PC-9 (cell line): ENCODE measurements around the gene KCNK10. TPM values are rescaled to one million over a fixed set of nuclear protein-coding genes. Genes with fewer than 3 reads are reported as not detected.

Experiments
- BruUV-seq: library from RNA; stranded (reverse); fragments of 400-500 nt; replicated peaks from 2 replicates; lab custom pipeline; 2021; lab: Mats Ljungman, UMichigan
- CTCF ChIA-PET: fragments of 300-600 bp; sonication (Branson Sonifier 250); formaldehyde crosslinking; loops from one replicate; lab custom pipeline; 2022; ENCODE audit warnings: antibody characterized with exemption; lab: Charles Lee
- POLR2A ChIA-PET: fragments of 300-600 bp; sonication (Branson Sonifier 250); formaldehyde crosslinking; loops from one replicate; lab custom pipeline; 2022; ENCODE audit warnings: antibody characterized with exemption; ENCODE audit not compliant: unreplicated experiment; lab: Charles Lee
- DNase-seq, 2 experiments: peaks; one replicate each; pipeline versions ENCODE4 v3.0.0 to v3.0.0-alpha.2; 2015 to 2022; ENCODE audit warnings: mixed read lengths in 1 of 2
- H2AFZ ChIP-seq: fragments of 200-600 bp; sonication (generic); 2 replicates; pipeline ENCODE4 v1.8.1; 2017; ENCODE audit warnings: antibody characterized with exemption
- H3F3A ChIP-seq: fragments of 200-600 bp; sonication (generic); 2 replicates; pipeline ENCODE4 v1.8.1; 2017; ENCODE audit warnings: antibody characterized with exemption, mild to moderate bottlenecking, low read depth; ENCODE audit not compliant: insufficient read depth
- H3K27ac ChIP-seq: fragments of 200-600 bp; sonication (generic); 2 replicates; pipeline ENCODE4 v1.6.1; 2016; ENCODE audit warnings: mixed run types
- H3K27me3 ChIP-seq: fragments of 200-600 bp; sonication (generic); 2 replicates; pipeline ENCODE4 v1.6.1; 2016; ENCODE audit warnings: low read depth, mixed run types; ENCODE audit not compliant: insufficient read depth
- H3K36me3 ChIP-seq: fragments of 200-600 bp; sonication (generic); 2 replicates; pipeline ENCODE4 v1.6.1; 2016; ENCODE audit warnings: low read depth, mixed run types
- H3K4me1 ChIP-seq: fragments of 200-600 bp; sonication (generic); replicated peaks from 2 replicates; pipeline ENCODE4 v1.6.1; 2016; ENCODE audit warnings: mixed run types; ENCODE audit not compliant: insufficient read depth
- H3K4me2 ChIP-seq: fragments of 200-600 bp; sonication (generic); 2 replicates; pipeline ENCODE4 v1.6.1; 2017; ENCODE audit warnings: mixed run types
- H3K4me3 ChIP-seq: fragments of 200-600 bp; sonication (generic); 2 replicates; pipeline ENCODE4 v1.6.1; 2016; ENCODE audit warnings: mixed run types
- H3K79me2 ChIP-seq: fragments of 200-600 bp; sonication (generic); 2 replicates; pipeline ENCODE4 v1.6.1; 2017; ENCODE audit warnings: low read depth, mixed run types
- H3K9me2 ChIP-seq: fragments of 200-600 bp; sonication (generic); 2 replicates; pipeline ENCODE4 v1.8.1; 2017; ENCODE audit warnings: mild to moderate bottlenecking; ENCODE audit not compliant: insufficient read depth
- H3K9me3 ChIP-seq: fragments of 200-600 bp; sonication (generic); 2 replicates; pipeline ENCODE4 v1.8.1; 2016; ENCODE audit warnings: low read depth; ENCODE audit not compliant: insufficient read depth
- H4K20me1 ChIP-seq: fragments of 200-600 bp; sonication (generic); 2 replicates; pipeline ENCODE4 v1.8.1; 2017; ENCODE audit not compliant: insufficient read depth
- EZH2 ChIP-seq: fragments of 200-600 bp; sonication (generic); IDR thresholded peaks from 2 replicates; pipeline ENCODE4 v1.8.0; 2017; ENCODE audit warnings: antibody characterized with exemption, low read depth
- intact Hi-C: fragments of 100-400 bp; cut with micrococcal nuclease; formaldehyde crosslinking; loops from one replicate; pipeline ENCODE4 v1.10.0; 2022; ENCODE audit not compliant: unreplicated experiment
- total RNA-seq: library from RNA; stranded (reverse); gene quantifications from 2 replicates; pipeline ENCODE4 v1.2.3, GENCODE V29; 2021
- TF ChIP-seq, protein P1 (sequence below): fragments of 200-600 bp; sonication (generic); conservative IDR thresholded peaks from 2 replicates; pipeline ENCODE4 v1.6.1; 2017; ENCODE audit warnings: mixed run types, antibody characterized with exemption, mild to moderate bottlenecking, moderate library complexity

KCNK10 gene
- total RNA-seq, 1 experiment from 2014 or later = not detected

GRCh38 chr14:88209273-88209672, 113.8 kb downstream of the KCNK10 start:
- Histone ChIP-seq H3K9me2 (no peaks in the 10 kb centered on the region), H2AFZ (no peak overlapping the region), H4K20me1 (no peaks in the 10 kb centered on the region), H3K27ac (no peak overlapping the region), H3F3A (no peaks in the 10 kb centered on the region), H3K4me2 (no peak overlapping the region), H3K4me1 (no peaks in the 10 kb centered on the region), H3K79me2 (no peaks in the 10 kb centered on the region), H3K9me3 (no peaks in the 10 kb centered on the region), H3K27me3 (peaks cover 13% of the 10 kb centered on the region), H3K36me3 (no peaks in the 10 kb centered on the region), H3K4me3 (no peak overlapping the region)
- POLR2A ChIA-PET = no interaction called here
- no peak for DNase-seq
- no peak for TF ChIP-seq EZH2
- TF ChIP-seq, protein P1, sequence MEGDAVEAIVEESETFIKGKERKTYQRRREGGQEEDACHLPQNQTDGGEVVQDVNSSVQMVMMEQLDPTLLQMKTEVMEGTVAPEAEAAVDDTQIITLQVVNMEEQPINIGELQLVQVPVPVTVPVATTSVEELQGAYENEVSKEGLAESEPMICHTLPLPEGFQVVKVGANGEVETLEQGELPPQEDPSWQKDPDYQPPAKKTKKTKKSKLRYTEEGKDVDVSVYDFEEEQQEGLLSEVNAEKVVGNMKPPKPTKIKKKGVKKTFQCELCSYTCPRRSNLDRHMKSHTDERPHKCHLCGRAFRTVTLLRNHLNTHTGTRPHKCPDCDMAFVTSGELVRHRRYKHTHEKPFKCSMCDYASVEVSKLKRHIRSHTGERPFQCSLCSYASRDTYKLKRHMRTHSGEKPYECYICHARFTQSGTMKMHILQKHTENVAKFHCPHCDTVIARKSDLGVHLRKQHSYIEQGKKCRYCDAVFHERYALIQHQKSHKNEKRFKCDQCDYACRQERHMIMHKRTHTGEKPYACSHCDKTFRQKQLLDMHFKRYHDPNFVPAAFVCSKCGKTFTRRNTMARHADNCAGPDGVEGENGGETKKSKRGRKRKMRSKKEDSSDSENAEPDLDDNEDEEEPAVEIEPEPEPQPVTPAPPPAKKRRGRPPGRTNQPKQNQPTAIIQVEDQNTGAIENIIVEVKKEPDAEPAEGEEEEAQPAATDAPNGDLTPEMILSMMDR = no peak
- no TSS peak for BruUV-seq
- intact Hi-C loops = no loop called here
- CTCF ChIA-PET = no interaction called here

GRCh38 chr14:88208858-88209257, 114.2 kb downstream of the KCNK10 start:
- POLR2A ChIA-PET = no interaction called here
- no TSS peak for BruUV-seq

GRCh38 chr14:88204221-88204620, 118.8 kb downstream of the KCNK10 start:
- Histone ChIP-seq H3K4me3 (no peak overlapping the region), H3K4me1 (no peaks in the 10 kb centered on the region), H3K9me3 (no peaks in the 10 kb centered on the region), H4K20me1 (no peaks in the 10 kb centered on the region), H2AFZ (no peak overlapping the region), H3K36me3 (no peaks in the 10 kb centered on the region), H3K4me2 (no peak overlapping the region), H3K27ac (no peak overlapping the region), H3K9me2 (no peaks in the 10 kb centered on the region), H3K79me2 (no peaks in the 10 kb centered on the region), H3K27me3 (peaks cover 4% of the 10 kb centered on the region; the same call in 1 of the 2 replicates), H3F3A (no peaks in the 10 kb centered on the region)
- DNase-seq = no peak
- CTCF ChIA-PET = no interaction called here
- TF ChIP-seq, protein P1 = no peak
- TF ChIP-seq EZH2 = no peak
- intact Hi-C loops = no loop called here
- POLR2A ChIA-PET = no interaction called here
- no TSS peak for BruUV-seq

More at GRCh38 chr14:88208858-88209257, 114.2 kb downstream of the KCNK10 start:
- intact Hi-C loops = no loop called here
- no peaks in the 10 kb centered on the region for H3K9me2 ChIP-seq
- no peak overlapping the region for H2AFZ ChIP-seq
- no peaks in the 10 kb centered on the region for H3F3A ChIP-seq
- no peak overlapping the region for H3K4me2 ChIP-seq
- no peak overlapping the region for H3K27ac ChIP-seq
- no peaks in the 10 kb centered on the region for H4K20me1 ChIP-seq
- no peaks in the 10 kb centered on the region for H3K4me1 ChIP-seq
- no peaks in the 10 kb centered on the region for H3K9me3 ChIP-seq
- peaks cover 13% of the 10 kb centered on the region for H3K27me3 ChIP-seq
- H3K79me2 ChIP-seq = no peaks in the 10 kb centered on the region
- H3K36me3 ChIP-seq = no peaks in the 10 kb centered on the region
- no peak for TF ChIP-seq EZH2
- TF ChIP-seq, protein P1 = no peak
- DNase-seq = no peak
- CTCF ChIA-PET = no interaction called here
- H3K4me3 ChIP-seq = no peak overlapping the region
